Choroid plexus epithelial cell (primary cell): ENCODE data around the gene VPS41.

Experiments used
- DNase-seq: peaks from one replicate; pipeline ENCODE4 v3.0.0-alpha.2; 2010; ENCODE audit warnings: low read depth
- H3K4me3 ChIP-seq: 2 replicates; pipeline ENCODE4 v1.5.1; 2011; ENCODE audit warnings: low read depth, mild to moderate bottlenecking, control low read depth, low read length, moderate library complexity
- CTCF ChIP-seq: conservative IDR thresholded peaks from 2 replicates; pipeline ENCODE4 v1.5.1; 2011; ENCODE audit warnings: low read depth, mild to moderate bottlenecking, control low read depth, inconsistent platforms, low read length, moderate library complexity

The VPS41 gene

DNA sequence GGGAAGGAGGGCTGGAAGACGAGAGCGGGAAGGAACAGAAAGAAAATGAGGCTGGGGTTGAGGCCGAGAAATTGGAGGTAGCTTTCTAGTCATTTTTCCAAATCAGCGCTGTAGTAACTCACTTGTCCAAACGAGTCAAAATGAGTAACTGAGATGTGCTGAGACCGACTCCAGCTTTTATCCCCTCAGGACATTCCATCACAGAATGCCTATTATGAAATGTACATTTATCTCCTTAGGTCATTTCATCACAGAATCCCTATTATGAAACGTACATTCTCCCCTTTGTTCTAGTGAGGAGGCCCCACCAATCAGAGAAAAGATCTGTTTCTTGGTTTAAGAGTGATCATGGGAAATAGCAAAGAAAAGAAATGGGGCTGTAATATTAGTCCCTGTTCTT lies 222.1 kb downstream of the VPS41 start:
- TF ChIP-seq CTCF, result no peak
- no peak overlapping the region for H3K4me3 ChIP-seq
- no peak for DNase-seq

DNA sequence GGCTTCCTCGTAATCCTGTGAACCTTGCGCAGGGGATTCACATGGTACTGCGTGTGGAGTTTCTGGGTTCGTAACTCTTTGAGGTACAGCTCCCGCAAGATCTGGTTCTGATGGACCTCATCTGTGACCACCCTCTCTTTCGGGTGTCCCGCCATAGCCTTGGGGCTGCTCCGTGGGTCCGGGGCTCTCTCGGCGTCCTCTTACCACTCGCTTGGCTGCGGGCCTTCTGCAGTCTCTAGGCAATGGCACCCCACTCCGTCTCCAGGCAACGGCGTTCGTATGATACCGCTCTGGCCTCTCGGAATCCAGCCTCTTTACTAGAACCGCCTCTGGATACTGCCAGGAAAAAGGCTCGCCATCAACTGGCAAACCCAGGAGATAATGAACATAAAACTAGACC lies 223.1 kb downstream of the VPS41 start:
- no peak for TF ChIP-seq CTCF
- no peak for DNase-seq
- no peak overlapping the region for H3K4me3 ChIP-seq

DNA sequence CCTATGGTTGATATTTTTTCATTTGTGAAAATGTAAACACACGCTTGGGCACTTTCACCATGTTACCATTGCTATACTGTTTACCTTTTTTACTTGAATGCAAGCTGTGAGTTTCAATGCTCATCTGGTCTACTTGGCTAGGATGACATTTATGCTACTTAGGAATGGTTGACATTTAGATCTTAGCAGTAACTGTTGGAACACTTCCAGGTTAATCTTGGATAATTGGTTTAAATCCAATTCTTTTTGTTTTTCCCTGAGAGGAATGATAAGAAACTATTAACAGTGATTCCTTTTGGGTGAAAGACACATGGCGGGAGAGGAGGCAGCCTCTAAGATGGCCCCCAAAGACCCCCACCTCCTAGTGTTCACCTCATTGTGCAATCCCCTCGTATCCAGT lies 226.4 kb downstream of the VPS41 start:
- DNase-seq, result no peak
- TF ChIP-seq CTCF, result no peak

DNA sequence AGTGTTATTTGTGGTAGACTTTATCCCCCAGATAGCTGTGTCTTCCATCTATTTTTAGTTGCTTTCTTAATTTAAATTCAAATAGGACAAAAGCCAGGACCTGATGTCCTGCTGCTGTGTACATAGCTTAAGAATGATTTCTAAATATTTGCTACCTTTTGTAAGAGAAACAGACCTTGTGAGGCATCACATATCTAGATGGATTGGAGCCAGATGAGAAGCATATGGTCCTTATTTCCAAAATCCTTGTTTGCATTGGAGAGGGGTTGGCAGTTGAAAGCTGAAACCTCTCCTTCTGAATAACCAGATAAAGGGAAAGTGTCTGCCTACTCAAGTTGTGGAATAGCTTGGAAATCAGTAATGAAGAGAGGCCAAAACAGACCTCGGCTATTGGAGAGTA lies 227.1 kb downstream of the VPS41 start:
- H3K4me3 ChIP-seq, result no peak overlapping the region
- TF ChIP-seq CTCF, result no peak
- DNase-seq, result peak; percentile 23

More for the DNA sequence above, 226.4 kb downstream of the VPS41 start:
- H3K4me3 ChIP-seq, result no peak overlapping the region

GRCh38 chr7:38679419-38679818 lies 229.6 kb downstream of the VPS41 start:
- TF ChIP-seq CTCF, result no peak
- DNase-seq, result peak; percentile 26
- H3K4me3 ChIP-seq, result no peak overlapping the region

DNA sequence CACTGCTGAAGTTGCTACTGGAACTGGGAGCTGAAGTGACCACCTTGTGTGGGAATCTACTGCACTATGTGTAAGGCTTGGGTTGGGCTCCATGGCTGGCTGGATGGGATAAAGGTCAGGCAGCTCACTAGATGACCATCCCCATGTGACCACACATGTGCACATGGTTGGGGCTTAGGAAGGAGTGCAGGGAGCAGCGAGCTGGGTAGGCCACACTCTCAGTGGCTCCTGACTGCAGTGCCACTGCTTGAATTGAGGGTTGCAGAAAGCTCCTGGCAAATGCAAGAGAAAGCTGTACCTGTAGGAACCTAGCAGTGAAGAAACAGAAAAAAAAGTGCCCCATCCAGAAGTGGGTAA lies 230.3 kb downstream of the VPS41 start:
- no peak for DNase-seq
- TF ChIP-seq CTCF, result no peak
- H3K4me3 ChIP-seq, result no peak overlapping the region

GRCh38 chr7:38677981-38678697 lies 230.9 kb downstream of the VPS41 start:
- no peak for TF ChIP-seq CTCF
- no peak overlapping the region for H3K4me3 ChIP-seq

More at GRCh38 chr7:38677981-38678697, 230.9 kb downstream of the VPS41 start:
- DNase-seq, result no peak
